Measurements from ENCODE around the gene CD2BP2.

DNA sequence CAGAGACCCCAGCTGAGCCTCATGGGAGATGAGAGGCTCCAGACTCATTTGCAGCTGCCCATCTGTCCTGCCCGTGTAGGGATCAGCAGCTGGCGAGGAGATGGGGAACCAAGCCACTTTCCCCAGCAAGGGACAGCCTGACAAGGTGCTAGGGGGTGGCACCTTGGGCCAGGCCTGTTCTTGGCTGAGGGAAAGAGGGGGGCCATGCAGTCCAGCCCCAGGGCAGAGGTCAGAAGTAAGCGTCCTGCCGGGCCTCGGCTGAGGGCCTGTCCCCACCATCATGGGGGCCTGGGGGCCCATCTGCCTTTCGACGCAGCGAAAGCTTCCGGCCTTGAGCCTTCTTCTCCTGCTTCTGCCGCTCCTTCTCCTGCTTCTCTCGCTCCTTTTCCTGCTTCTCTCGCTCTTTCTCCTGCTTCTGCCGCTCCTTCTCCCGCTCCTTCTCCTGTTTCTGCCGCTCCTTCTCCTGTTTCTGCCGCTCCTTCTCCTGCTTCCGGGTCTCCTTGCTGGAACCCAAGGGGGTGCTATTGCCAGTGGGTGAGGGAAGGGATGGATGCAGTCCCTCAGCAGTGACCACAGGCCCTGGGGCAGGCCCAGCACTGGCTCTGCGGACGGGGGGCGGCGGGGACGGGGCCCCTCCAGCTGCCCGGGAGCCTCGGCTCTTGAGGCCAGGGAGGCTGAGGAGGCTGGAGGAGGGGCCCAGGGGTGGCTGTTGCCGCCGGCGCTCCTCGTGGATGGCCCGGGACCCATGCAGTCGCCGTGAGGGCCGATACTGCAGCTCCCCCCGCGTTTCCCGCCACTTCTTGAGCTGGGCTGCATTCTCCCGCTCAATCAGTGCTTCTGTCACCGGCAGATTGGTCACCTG lies 2.8 kb upstream of the CD2BP2 start:
- TF ChIP-seq, protein P1, sequence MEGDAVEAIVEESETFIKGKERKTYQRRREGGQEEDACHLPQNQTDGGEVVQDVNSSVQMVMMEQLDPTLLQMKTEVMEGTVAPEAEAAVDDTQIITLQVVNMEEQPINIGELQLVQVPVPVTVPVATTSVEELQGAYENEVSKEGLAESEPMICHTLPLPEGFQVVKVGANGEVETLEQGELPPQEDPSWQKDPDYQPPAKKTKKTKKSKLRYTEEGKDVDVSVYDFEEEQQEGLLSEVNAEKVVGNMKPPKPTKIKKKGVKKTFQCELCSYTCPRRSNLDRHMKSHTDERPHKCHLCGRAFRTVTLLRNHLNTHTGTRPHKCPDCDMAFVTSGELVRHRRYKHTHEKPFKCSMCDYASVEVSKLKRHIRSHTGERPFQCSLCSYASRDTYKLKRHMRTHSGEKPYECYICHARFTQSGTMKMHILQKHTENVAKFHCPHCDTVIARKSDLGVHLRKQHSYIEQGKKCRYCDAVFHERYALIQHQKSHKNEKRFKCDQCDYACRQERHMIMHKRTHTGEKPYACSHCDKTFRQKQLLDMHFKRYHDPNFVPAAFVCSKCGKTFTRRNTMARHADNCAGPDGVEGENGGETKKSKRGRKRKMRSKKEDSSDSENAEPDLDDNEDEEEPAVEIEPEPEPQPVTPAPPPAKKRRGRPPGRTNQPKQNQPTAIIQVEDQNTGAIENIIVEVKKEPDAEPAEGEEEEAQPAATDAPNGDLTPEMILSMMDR (IDR thresholded peaks at IDR 0.05): no peak
- TF ChIP-seq EP300 (IDR thresholded peaks at IDR 0.05) (no peak), POLR2A (IDR thresholded peaks at IDR 0.05) (no peak)

Data from upper lobe of left lung (tissue), 4 donors.